GM10266 (cell line): ENCODE results near the gene ANKRD13D.

Experiments
- DNase-seq: peaks from one replicate; pipeline ENCODE4 v3.0.0; 2012; ENCODE audit errors: extremely low spot score
- CTCF ChIP-seq: IDR thresholded peaks from 2 replicates; pipeline ENCODE4 v1.5.1; 2012; ENCODE audit warnings: mild to moderate bottlenecking, low read depth; ENCODE audit not compliant: control insufficient read depth, insufficient read depth; ENCODE audit errors: missing control alignments

The ANKRD13D gene

DNA sequence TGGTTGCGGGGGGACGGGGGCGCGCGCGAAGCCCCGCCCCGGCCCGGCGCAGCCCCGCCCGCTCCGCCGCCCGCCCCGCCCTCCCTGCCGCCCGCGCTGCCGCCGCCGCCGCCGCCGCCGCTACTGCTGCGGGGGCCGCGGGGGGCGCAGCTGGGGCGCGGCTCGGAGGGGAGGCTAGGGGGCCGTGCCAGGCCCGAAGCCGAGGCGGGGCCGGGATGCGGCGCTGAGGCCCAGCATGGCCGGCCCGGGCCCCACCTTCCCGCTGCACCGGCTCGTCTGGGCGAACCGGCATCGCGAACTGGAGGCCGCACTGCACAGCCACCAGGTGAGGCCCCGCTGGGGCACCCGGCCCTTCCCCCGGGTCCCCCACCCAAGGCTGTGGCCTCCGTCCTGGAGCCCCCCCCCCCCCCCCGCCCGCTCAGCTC, at the start of gene ANKRD13D:
TSS of gene ANKRD13D (plus strand) at position 78 of the 425 bp plus-strand sequence. CDS start at position 236, 158 bp downstream.
- peak; percentile 32 for TF ChIP-seq CTCF
- no peak for DNase-seq

- peak; percentile 91 for DNase-seq
Measured at GRCh38 chr11:67239783-67240575, 49.1 kb upstream of the ANKRD13D start.

GRCh38 chr11:67240576-67241389, 48.3 kb upstream of the ANKRD13D start:
- peak; percentile 64 for DNase-seq
- TF ChIP-seq CTCF: no peak

More at GRCh38 chr11:67239783-67240575, 49.1 kb upstream of the ANKRD13D start:
- peak; percentile 1 for TF ChIP-seq CTCF

DNA sequence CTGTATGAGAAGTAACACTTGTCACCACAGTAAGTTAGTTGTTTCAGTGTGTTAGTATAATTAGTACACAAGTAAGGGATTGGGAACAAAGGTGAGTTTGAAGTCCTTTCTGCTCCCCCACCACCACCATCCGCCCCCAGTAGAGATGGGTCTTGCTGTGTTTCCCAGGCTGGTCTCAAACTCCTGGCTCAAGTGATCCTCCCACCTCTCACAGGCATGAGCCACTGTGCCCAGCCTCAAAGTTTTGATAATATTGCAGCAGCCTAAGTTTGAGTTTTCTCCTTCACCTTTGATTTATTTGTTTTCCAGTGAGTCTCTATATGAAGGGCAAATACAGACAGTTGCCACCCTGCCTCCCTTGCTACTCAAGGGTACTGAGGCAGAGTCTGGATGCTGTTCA, 46.6 kb upstream of the ANKRD13D start:
- DNase-seq: no peak
- no peak for TF ChIP-seq CTCF

- no peak for DNase-seq
- TF ChIP-seq CTCF: no peak
Measured at GRCh38 chr11:67243051-67243450, 46.1 kb upstream of the ANKRD13D start.

- no peak for TF ChIP-seq CTCF
- DNase-seq: no peak
Measured at GRCh38 chr11:67245046-67245445, 44.1 kb upstream of the ANKRD13D start.
